Measurements from ENCODE around the gene RAPGEF6. TPM values are rescaled to one million over a fixed set of nuclear protein-coding genes. Genes with fewer than 3 reads are reported as not detected.

The RAPGEF6 gene
- total RNA-seq, 3 donors from 2014 or later (not counting 1 experiment from before 2014, with no cell fraction given), result 30.1 to 61.0 (median 42.1) TPM

DNA sequence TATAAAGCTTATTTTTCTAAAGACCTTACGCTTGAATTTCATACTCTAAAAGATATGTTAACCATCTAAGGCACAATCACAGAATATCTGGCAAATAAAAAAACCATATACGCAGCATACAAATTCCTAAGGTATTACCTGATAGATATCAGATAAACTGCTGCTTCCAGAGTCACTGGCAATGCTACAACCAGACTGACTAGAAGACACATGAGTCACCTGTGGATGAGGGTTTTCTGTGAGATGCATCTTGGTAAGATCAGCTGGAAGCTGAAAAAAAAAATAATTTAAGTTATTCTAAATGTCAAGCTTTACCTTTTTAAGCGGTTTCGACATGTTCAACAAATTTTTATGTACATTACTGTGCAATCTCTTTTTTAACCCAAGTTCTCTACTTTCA is 113.8 kb downstream of the RAPGEF6 start:
- no peak overlapping the region for H3K27ac Mint-ChIP-seq
- no peaks in the 10 kb centered on the region for H3K9me3 Mint-ChIP-seq
- H3K36me3 Mint-ChIP-seq, result no peaks in the 10 kb centered on the region
- Histone ChIP-seq H3K9me3 (ENCODE audit: control insufficient read depth, insufficient read depth, low read length) (no peaks in the 10 kb centered on the region), H3K4me3 (ENCODE audit: low read length) (no peak overlapping the region), H3K4me1 (ENCODE audit: control insufficient read depth, insufficient read depth, low read length) (peaks cover 1% of the 10 kb centered on the region), H3K36me3 (ENCODE audit: control insufficient read depth, insufficient read depth, low read length) (peaks cover 24% of the 10 kb centered on the region), H3K27me3 (ENCODE audit: control insufficient read depth, insufficient read depth, low read length) (no peaks in the 10 kb centered on the region), H3K27ac (ENCODE audit: low read length) (no peak overlapping the region)
- intact Hi-C loops (cut with micrococcal nuclease), result no loop called here
- WGBS (ENCODE audit: insufficient coverage), result 100% methylated on average over 4 of the region's 4 CpGs
- no peak for DNase-seq
- no peak for ATAC-seq
- peaks cover 15 to 36% of the 10 kb centered on the region in 2 donors for H3K4me1 Mint-ChIP-seq
- H3K27me3 Mint-ChIP-seq (ENCODE audit: low read depth in 2 of 2), result no peaks in the 10 kb centered on the region
- no peak overlapping the region for H3K4me3 Mint-ChIP-seq
- TF ChIP-seq CTCF (IDR thresholded peaks at IDR 0.05), result no peak

DNA sequence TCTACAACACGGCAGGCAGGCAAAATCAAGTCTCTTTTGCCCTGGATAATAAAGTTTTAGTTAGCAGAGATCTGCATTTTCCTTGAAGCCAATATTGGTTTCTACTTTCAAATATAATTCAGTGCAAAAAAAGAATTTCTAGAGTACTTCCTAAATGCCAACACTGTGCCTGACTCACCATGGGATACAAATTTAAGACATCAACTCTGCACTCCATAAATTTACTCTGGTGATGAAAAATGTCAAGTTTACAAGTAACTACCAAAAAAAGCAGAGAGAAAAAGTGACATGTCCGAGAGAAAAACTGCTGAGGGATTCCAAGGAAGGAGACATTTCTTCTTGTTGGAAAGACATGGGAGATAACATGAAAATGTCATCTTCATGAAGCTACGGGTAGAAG is 119.7 kb downstream of the RAPGEF6 start:
- peak overlapping the region; percentile 14 for H3K4me3 ChIP-seq (ENCODE audit: low read length)
- DNase-seq, result no peak
- peaks cover 41 to 43% of the 10 kb centered on the region in 2 donors for H3K4me1 Mint-ChIP-seq
- H3K4me3 Mint-ChIP-seq, result peak overlapping the region; percentile 90
- H3K27ac ChIP-seq (ENCODE audit: low read length), result peak overlapping the region; percentile 88
- intact Hi-C loops (cut with micrococcal nuclease), result loop anchor here (2.0 kb wide), 1 partner anchor 119 kb away; the partner anchor contains the start of gene RAPGEF6
- H3K36me3 ChIP-seq (ENCODE audit: control insufficient read depth, insufficient read depth, low read length), result peaks cover 12% of the 10 kb centered on the region
- H3K36me3 Mint-ChIP-seq, result no peaks in the 10 kb centered on the region
- H3K9me3 Mint-ChIP-seq, result no peaks in the 10 kb centered on the region
- TF ChIP-seq CTCF (IDR thresholded peaks at IDR 0.05), result no peak
- H3K9me3 ChIP-seq (ENCODE audit: control insufficient read depth, insufficient read depth, low read length), result no peaks in the 10 kb centered on the region
- no peaks in the 10 kb centered on the region for H3K27me3 ChIP-seq (ENCODE audit: control insufficient read depth, insufficient read depth, low read length)
- H3K4me1 ChIP-seq (ENCODE audit: control insufficient read depth, insufficient read depth, low read length), result peaks cover 10% of the 10 kb centered on the region
- ATAC-seq, result no peak
- 97% methylated on average over 2 of the region's 3 CpGs for WGBS (ENCODE audit: insufficient coverage)
- no peaks in the 10 kb centered on the region for H3K27me3 Mint-ChIP-seq (ENCODE audit: low read depth in 2 of 2)
- peak overlapping the region; percentile 91 to 96 for H3K27ac Mint-ChIP-seq

- H3K36me3 Mint-ChIP-seq, result no peaks in the 10 kb centered on the region
Observed at GRCh38 chr5:131514316-131515283, 120.4 kb downstream of the RAPGEF6 start.

More at GRCh38 chr5:131514316-131515283, 120.4 kb downstream of the RAPGEF6 start:
- H3K4me3 Mint-ChIP-seq, result peak overlapping the region; percentile 90
- Histone ChIP-seq H3K27me3 (ENCODE audit: control insufficient read depth, insufficient read depth, low read length) (no peaks in the 10 kb centered on the region), H3K4me1 (ENCODE audit: control insufficient read depth, insufficient read depth, low read length) (peaks cover 10% of the 10 kb centered on the region), H3K36me3 (ENCODE audit: control insufficient read depth, insufficient read depth, low read length) (peaks cover 13% of the 10 kb centered on the region), H3K27ac (ENCODE audit: low read length) (peak overlapping the region; percentile 88), H3K9me3 (ENCODE audit: control insufficient read depth, insufficient read depth, low read length) (no peaks in the 10 kb centered on the region), H3K4me3 (ENCODE audit: low read length) (peak overlapping the region; percentile 14)
- ATAC-seq (peak; percentile 84 to 91 (median 90)), DNase-seq (peak in 1 of 2 donors; percentile 79)
- no peaks in the 10 kb centered on the region for H3K9me3 Mint-ChIP-seq
- WGBS (ENCODE audit: insufficient coverage), result no CpG with 5 or more reads among the region's 6 CpGs
- TF ChIP-seq CTCF (IDR thresholded peaks at IDR 0.05), result no peak
- no peaks in the 10 kb centered on the region for H3K27me3 Mint-ChIP-seq (ENCODE audit: low read depth in 2 of 2)
- H3K27ac Mint-ChIP-seq, result peak overlapping the region; percentile 91 to 96
- peaks cover 43 to 44% of the 10 kb centered on the region in 2 donors for H3K4me1 Mint-ChIP-seq
- intact Hi-C loops (cut with micrococcal nuclease), result loop anchor here (1.0 to 2.0 kb wide), 2 partner anchors 34 to 120 kb away; partner anchors contain the start of gene RAPGEF6
